OCI-LY1 (cell line): Measurements from ENCODE around the gene P2RX2.

Experiments used
- H2AFZ ChIP-seq: fragments of 200-600 bp; sonication (generic), shearing (Covaris generic); 2 replicates; pipeline ENCODE4 v1.6.0; 2014; ENCODE audit warnings: antibody characterized with exemption, mild to moderate bottlenecking, low read length
- H3F3A ChIP-seq: fragments of 200-600 bp; sonication (generic), shearing (Covaris generic); 2 replicates; pipeline ENCODE4 v1.6.0; 2014; ENCODE audit warnings: mild to moderate bottlenecking, antibody characterized with exemption, low read length, moderate library complexity; ENCODE audit not compliant: insufficient read depth
- H3K27ac ChIP-seq: fragments of 200-600 bp; sonication (generic); 2 replicates; pipeline ENCODE4 v1.5.1; 2014; ENCODE audit warnings: low read length, mixed run types, mild to moderate bottlenecking, low read depth; ENCODE audit not compliant: poor library complexity, severe bottlenecking
- H3K27me3 ChIP-seq: fragments of 200-600 bp; sonication (generic); 2 replicates; pipeline ENCODE4 v1.6.0; 2014; ENCODE audit warnings: antibody characterized with exemption, mild to moderate bottlenecking, low read length, moderate library complexity; ENCODE audit not compliant: insufficient read depth
- H3K36me3 ChIP-seq: fragments of 200-600 bp; sonication (generic); 2 replicates; pipeline ENCODE4 v1.6.1; 2014; ENCODE audit warnings: mild to moderate bottlenecking, antibody characterized with exemption, low read length, moderate library complexity, mixed read lengths; ENCODE audit not compliant: insufficient read depth
- H3K4me1 ChIP-seq: fragments of 200-600 bp; sonication (generic); 2 replicates; pipeline ENCODE4 v1.5.1; 2014; ENCODE audit warnings: mild to moderate bottlenecking, low read length, moderate library complexity; ENCODE audit not compliant: insufficient read depth, severe bottlenecking
- H3K4me2 ChIP-seq: fragments of 200-600 bp; sonication (generic), shearing (Covaris generic); 2 replicates; pipeline ENCODE4 v1.6.1; 2014; ENCODE audit warnings: low read length
- H3K4me3 ChIP-seq: fragments of 200-600 bp; sonication (generic); 2 replicates; pipeline ENCODE4 v1.5.1; 2014; ENCODE audit warnings: low read length, low read depth, mild to moderate bottlenecking, mixed read lengths; ENCODE audit not compliant: poor library complexity, severe bottlenecking
- H3K79me2 ChIP-seq: fragments of 200-600 bp; shearing (Covaris generic); 2 replicates; pipeline ENCODE4 v1.6.1; 2016; ENCODE audit warnings: mixed run types, low read length, mixed read lengths; ENCODE audit not compliant: insufficient read depth
- H3K9ac ChIP-seq: fragments of 200-600 bp; sonication (generic), shearing (Covaris generic); 2 replicates; pipeline ENCODE4 v1.6.1; 2014; ENCODE audit warnings: mild to moderate bottlenecking, low read length, mixed read lengths
- H3K9me2 ChIP-seq: fragments of 200-600 bp; sonication (generic), shearing (Covaris generic); 2 replicates; pipeline ENCODE4 v1.6.1; 2014; ENCODE audit warnings: low read depth, mild to moderate bottlenecking, low read length, mixed read lengths
- H3K9me3 ChIP-seq: fragments of 200-600 bp; shearing (Covaris generic); 2 replicates; pipeline ENCODE4 v1.6.1; 2014; ENCODE audit warnings: low read length, mixed read lengths
- H4K20me1 ChIP-seq: fragments of 200-600 bp; sonication (generic), shearing (Covaris generic); 2 replicates; pipeline ENCODE4 v1.6.0; 2016; ENCODE audit warnings: mild to moderate bottlenecking, low read length; ENCODE audit not compliant: insufficient read depth
- CTCF ChIP-seq: fragments of 200-600 bp; sonication (generic), shearing (Covaris generic); IDR thresholded peaks from 2 replicates; pipeline ENCODE4 v1.5.1; 2017; ENCODE audit warnings: mild to moderate bottlenecking, antibody characterized with exemption, low read length, moderate library complexity, mixed read lengths
- EZH2 ChIP-seq: fragments of 200-600 bp; sonication (generic), shearing (Covaris generic); IDR thresholded peaks from 2 replicates; pipeline ENCODE4 v1.8.0; 2017; ENCODE audit warnings: borderline replicate concordance, mixed run types, mild to moderate bottlenecking, antibody characterized with exemption, low read length, moderate library complexity, mixed read lengths

P2RX2 gene

GRCh38 chr12:132593521-132593920 lies 25.1 kb upstream of the P2RX2 start:
- H3K79me2 ChIP-seq: no peaks in the 10 kb centered on the region
- H3K4me1 ChIP-seq: peaks cover 5% of the 10 kb centered on the region
- H3K4me2 ChIP-seq: no peak overlapping the region
- no peak for TF ChIP-seq EZH2
- TF ChIP-seq CTCF: no peak
- no peak overlapping the region for H3K9ac ChIP-seq
- H3K9me3 ChIP-seq: no peaks in the 10 kb centered on the region
- no peaks in the 10 kb centered on the region; the same call in 1 of the 2 replicates for H3K27me3 ChIP-seq
- H3F3A ChIP-seq: no peaks in the 10 kb centered on the region
- no peaks in the 10 kb centered on the region for H3K36me3 ChIP-seq
- H3K27ac ChIP-seq: no peak overlapping the region
- H3K9me2 ChIP-seq: no peaks in the 10 kb centered on the region
- no peaks in the 10 kb centered on the region for H4K20me1 ChIP-seq
- H3K4me3 ChIP-seq: no peak overlapping the region
- no peak overlapping the region for H2AFZ ChIP-seq

DNA sequence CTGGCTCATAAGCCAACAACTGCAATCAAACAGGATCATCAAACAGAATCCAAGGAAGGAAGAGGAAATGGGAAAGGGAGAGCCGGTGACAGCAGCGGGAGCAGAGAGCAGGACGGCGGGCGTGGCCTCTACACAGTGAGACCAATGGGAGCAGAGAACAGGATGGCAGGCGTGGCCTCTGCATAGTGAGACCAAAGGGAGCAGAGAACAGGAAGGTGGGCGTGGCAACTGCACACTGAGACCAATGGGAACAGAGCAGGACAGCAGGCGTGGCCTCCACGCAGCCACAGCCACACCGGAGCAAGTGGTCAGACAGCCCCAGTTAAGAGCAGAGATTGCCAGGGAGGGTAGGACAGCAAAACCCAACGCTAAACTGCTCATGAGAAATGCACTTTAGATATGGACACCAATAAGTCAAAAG lies 24.6 kb upstream of the P2RX2 start:
- Histone ChIP-seq H3K27ac (no peak overlapping the region), H3K4me2 (no peak overlapping the region), H3K79me2 (no peaks in the 10 kb centered on the region), H3K4me3 (no peak overlapping the region), H3K9me3 (no peaks in the 10 kb centered on the region), H3K36me3 (no peaks in the 10 kb centered on the region), H3K4me1 (peaks cover 5% of the 10 kb centered on the region), H3K9me2 (no peaks in the 10 kb centered on the region), H3F3A (no peaks in the 10 kb centered on the region), H4K20me1 (no peaks in the 10 kb centered on the region), H3K27me3 (no peaks in the 10 kb centered on the region; the same call in 1 of the 2 replicates), H2AFZ (no peak overlapping the region), H3K9ac (no peak overlapping the region)
- no peak for TF ChIP-seq EZH2
- TF ChIP-seq CTCF: no peak

GRCh38 chr12:132595183-132595582 lies 23.4 kb upstream of the P2RX2 start:
- Histone ChIP-seq H3K4me1 (peaks cover 5% of the 10 kb centered on the region), H3K36me3 (no peaks in the 10 kb centered on the region), H3F3A (no peaks in the 10 kb centered on the region), H3K4me3 (no peak overlapping the region), H3K27ac (no peak overlapping the region), H3K9me2 (no peaks in the 10 kb centered on the region), H3K4me2 (no peak overlapping the region), H3K27me3 (no peaks in the 10 kb centered on the region; the same call in 1 of the 2 replicates), H3K9me3 (no peaks in the 10 kb centered on the region), H3K79me2 (no peaks in the 10 kb centered on the region), H4K20me1 (no peaks in the 10 kb centered on the region), H2AFZ (no peak overlapping the region), H3K9ac (no peak overlapping the region)
- TF ChIP-seq CTCF (no peak), EZH2 (no peak)
